Progenitor cell of endocrine pancreas (in vitro differentiated cells): Measurements from ENCODE around the gene CEP162. TPM values are rescaled to one million over a fixed set of nuclear protein-coding genes. Genes with fewer than 3 reads are reported as not detected.

Experiments
- DNase-seq: peaks from one replicate; pipeline ENCODE4 v3.0.0; 2021; ENCODE audit warnings: low spot score; ENCODE audit not compliant: unreplicated experiment
- H3K27ac Mint-ChIP-seq: 2 replicates; pipeline ENCODE4 v1.8.0; 2021; ENCODE audit warnings: mild to moderate bottlenecking, moderate library complexity, mixed read lengths
- H3K27me3 Mint-ChIP-seq: 2 replicates; pipeline ENCODE4 v1.8.0; 2021; ENCODE audit warnings: mixed read lengths
- H3K36me3 Mint-ChIP-seq: 2 replicates; pipeline ENCODE4 v1.8.0; 2022; ENCODE audit warnings: mixed read lengths; ENCODE audit not compliant: insufficient read depth
- H3K4me1 Mint-ChIP-seq: 2 replicates; pipeline ENCODE4 v1.8.0; 2021; ENCODE audit warnings: low read depth, mixed read lengths
- H3K4me3 Mint-ChIP-seq: 2 replicates; pipeline ENCODE4 v1.8.0; 2021; ENCODE audit warnings: low read depth, mild to moderate bottlenecking, moderate library complexity, mixed read lengths
- H3K9me3 Mint-ChIP-seq: 2 replicates; pipeline ENCODE4 v1.8.0; 2021; ENCODE audit warnings: low read depth, mixed read lengths
- long read RNA-seq: library from polyadenylated mRNA; unstranded; transcript quantifications from one replicate; pipeline ENCODE4 v2.0.0, GENCODE V29; 2020
- total RNA-seq: library from RNA; stranded (reverse); gene quantifications from 2 replicates; pipeline ENCODE4 v1.2.1, GENCODE V29; 2021
- TF ChIP-seq, protein P1 (sequence below): fragments of 200-600 bp; sonication (generic); IDR thresholded peaks from one replicate; pipeline ENCODE4 v1.5.0; 2021; ENCODE audit warnings: antibody characterized with exemption, mild to moderate bottlenecking; ENCODE audit not compliant: unreplicated experiment

Gene CEP162, protein sequence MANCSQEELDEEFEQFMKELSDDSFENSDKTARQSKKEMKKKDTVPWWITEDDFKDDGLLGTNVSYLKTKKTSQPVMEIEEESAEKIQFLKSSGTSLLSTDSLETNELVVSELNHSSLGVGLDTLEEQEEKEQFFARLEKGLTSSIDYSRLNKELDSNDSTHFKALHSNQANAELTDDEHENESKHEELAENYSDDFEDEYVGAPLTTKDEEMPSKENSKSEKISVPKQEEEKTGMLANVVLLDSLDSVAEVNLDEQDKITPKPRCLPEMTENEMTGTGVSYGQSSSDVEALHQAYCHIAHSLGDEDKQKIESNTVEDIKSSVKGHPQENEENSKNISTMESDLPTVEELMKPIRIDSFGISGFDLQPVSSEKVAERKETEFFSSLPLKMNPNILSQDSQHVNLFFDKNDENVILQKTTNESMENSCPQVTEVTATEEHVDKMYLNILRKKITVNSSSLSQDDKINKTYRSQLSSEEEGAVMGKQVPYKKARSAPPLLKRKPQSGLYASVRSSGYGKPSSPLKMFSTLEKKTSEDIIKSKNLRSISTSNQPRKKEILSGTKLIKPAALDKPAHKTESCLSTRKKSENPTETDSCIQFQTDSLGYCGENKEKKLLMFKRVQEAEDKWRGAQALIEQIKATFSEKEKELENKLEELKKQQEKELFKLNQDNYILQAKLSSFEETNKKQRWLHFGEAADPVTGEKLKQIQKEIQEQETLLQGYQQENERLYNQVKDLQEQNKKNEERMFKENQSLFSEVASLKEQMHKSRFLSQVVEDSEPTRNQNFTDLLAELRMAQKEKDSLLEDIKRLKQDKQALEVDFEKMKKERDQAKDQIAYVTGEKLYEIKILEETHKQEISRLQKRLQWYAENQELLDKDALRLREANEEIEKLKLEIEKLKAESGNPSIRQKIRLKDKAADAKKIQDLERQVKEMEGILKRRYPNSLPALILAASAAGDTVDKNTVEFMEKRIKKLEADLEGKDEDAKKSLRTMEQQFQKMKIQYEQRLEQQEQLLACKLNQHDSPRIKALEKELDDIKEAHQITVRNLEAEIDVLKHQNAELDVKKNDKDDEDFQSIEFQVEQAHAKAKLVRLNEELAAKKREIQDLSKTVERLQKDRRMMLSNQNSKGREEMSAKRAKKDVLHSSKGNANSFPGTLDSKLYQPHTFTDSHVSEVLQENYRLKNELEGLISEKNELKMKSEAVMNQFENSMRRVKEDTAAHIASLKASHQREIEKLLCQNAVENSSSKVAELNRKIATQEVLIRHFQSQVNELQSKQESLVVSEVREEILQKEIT (N-terminal part only)
- 23.2 and 26.5 TPM in 2 replicates for total RNA-seq
- long read RNA-seq, partial matches to known transcripts, result 126 of 159 reads
- long read RNA-seq, other reads (novel, unspliced or antisense), result 32 of 159 reads

DNA sequence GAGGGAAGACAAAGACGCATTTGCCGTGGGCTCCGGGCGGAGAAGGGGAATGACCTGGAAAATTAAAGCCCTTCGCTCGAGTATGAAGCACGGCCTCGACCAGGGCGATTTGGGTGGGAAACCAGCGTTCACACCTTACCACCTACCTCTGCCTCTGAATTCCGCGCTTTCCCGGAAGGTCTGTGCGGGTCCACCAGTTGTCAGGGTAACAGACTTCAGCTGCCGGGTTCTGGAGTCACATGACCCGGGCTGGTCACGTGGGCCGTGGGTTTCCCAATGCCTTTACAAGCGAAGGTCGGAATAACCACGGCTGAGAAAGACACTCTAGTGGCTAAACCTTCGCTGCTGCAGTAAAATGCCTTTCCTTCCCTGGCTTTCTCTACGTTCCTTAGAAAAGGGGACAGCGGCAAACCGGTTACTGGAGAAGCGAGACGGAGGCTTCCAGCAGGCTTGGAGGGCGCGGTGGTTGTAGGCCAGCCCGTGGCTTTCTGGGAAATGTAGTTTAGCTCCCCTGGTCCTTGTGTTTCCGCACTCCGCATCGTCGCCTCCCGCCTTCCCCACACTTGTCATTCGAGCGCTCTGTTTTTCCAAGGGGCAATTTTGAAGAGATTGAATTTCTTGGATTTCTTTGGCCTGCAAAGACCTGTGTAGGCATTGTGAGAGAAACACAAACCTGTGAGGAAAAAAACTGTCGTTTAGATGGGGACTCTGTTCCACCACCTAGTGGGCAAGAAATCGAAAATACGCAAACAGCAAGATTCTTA, at the start of gene CEP162:
Gene CEP162 (minus strand): TSS at position 210 of the 764 bp plus-strand sequence. CDS start 1,250 bp downstream, outside the sequence.
- peaks cover 10% of the 10 kb centered on the region for H3K4me1 Mint-ChIP-seq

DNA sequence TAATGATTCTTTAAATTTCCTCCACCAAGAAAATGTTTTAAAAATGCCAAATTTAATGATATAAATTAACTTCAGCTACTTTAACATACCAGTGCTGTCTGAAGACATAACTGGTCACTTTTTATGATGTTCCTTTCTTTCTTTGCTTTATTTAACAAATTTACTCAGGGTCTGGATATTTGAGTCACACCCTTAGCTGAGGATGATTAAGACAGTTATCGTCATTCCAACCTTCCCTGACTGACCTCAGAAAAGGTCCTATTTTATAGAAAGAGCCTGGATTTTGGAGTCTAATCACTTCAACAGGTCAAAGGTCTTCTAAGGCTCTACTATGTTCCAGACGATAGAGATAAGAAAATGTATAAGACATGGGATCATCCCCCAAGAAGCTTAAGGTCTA, 47.4 kb upstream of the CEP162 start:
- Mint-ChIP-seq H3K9me3 (no peaks in the 10 kb centered on the region), H3K27me3 (peaks cover 2% of the 10 kb centered on the region), H3K36me3 (no peaks in the 10 kb centered on the region), H3K4me3 (no peak overlapping the region), H3K27ac (no peak overlapping the region), H3K4me1 (peaks cover 9% of the 10 kb centered on the region)
- no peak for DNase-seq
- TF ChIP-seq, protein P1, sequence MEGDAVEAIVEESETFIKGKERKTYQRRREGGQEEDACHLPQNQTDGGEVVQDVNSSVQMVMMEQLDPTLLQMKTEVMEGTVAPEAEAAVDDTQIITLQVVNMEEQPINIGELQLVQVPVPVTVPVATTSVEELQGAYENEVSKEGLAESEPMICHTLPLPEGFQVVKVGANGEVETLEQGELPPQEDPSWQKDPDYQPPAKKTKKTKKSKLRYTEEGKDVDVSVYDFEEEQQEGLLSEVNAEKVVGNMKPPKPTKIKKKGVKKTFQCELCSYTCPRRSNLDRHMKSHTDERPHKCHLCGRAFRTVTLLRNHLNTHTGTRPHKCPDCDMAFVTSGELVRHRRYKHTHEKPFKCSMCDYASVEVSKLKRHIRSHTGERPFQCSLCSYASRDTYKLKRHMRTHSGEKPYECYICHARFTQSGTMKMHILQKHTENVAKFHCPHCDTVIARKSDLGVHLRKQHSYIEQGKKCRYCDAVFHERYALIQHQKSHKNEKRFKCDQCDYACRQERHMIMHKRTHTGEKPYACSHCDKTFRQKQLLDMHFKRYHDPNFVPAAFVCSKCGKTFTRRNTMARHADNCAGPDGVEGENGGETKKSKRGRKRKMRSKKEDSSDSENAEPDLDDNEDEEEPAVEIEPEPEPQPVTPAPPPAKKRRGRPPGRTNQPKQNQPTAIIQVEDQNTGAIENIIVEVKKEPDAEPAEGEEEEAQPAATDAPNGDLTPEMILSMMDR, result no peak

More for the DNA sequence above, at the start of gene CEP162:
- Mint-ChIP-seq H3K36me3 (peaks cover 2% of the 10 kb centered on the region), H3K4me3 (peak within 1 kb of the TSS; percentile 93), H3K9me3 (no peaks in the 10 kb centered on the region), H3K27ac (peak within 1 kb of the TSS; percentile 92), H3K27me3 (peaks cover 17% of the 10 kb centered on the region)
- peak; percentile 77 for DNase-seq
- TF ChIP-seq, protein P1, result peak; percentile 72

DNA sequence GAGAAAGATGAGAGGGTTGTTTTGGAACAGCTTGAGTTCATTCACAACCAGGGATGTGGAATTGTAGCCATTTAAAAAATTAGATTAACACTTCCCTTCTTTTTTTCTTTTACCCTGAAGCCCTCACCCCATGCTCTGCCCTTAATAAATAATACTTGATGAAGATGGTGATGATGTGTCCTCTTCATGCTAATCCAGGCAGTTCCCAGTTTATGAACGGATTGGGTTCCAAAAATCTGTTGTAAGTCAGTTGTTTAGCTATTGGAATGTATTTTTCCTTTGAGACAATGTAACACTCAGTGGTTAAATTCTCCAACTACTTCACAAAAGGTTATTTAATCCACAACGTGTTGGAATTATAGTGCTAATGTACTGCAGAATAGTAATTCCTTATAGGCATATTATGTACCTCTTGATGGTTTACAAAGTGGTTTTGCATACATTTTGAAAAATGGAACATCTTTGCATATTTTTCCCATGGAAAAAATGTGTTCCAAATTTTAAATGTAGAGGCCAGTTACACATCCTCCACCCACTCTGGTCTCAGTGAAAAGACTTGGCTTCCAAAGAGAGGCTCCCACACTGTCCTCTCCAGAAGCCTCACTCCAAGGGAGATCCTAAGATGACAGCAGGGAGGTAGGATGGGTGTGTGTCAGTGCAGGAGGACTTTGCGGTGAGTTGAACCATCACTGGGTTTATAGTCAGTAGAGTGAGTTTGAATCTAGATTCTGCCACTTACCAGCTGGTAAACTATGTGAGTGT, 45.8 kb upstream of the CEP162 start:
- DNase-seq, result no peak
- Mint-ChIP-seq H3K27ac (no peak overlapping the region), H3K4me1 (peaks cover 10% of the 10 kb centered on the region), H3K36me3 (no peaks in the 10 kb centered on the region), H3K4me3 (no peak overlapping the region), H3K9me3 (no peaks in the 10 kb centered on the region), H3K27me3 (peaks cover 2% of the 10 kb centered on the region)
- TF ChIP-seq, protein P1, result no peak

DNA sequence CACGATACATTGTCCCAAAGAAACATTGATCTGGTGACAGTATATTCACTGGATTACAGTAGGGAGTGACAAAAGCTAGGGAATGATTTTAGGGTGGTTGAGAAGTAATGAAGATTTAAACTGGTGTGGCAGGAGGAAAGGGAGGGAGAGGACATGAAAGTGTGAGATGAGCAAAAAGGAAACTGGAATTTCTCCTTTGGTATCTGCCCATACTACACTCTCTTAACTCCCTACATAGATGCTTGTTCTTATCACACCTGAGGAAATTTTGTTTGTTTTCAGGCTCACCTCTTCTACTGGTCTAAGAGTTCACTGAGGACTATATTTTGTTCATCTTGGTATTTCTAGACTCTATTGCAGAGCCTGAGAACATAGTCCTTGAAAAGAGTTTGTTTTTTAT, 44.9 kb upstream of the CEP162 start:
- Mint-ChIP-seq H3K36me3 (no peaks in the 10 kb centered on the region), H3K4me3 (no peak overlapping the region), H3K27ac (no peak overlapping the region), H3K4me1 (peaks cover 10% of the 10 kb centered on the region), H3K9me3 (no peaks in the 10 kb centered on the region), H3K27me3 (peaks cover 2% of the 10 kb centered on the region)
- no peak for DNase-seq
- TF ChIP-seq, protein P1, result no peak
